ENCODE data around the gene UTP15.

The UTP15 gene

GRCh38 chr5:73625372-73625943, 59.9 kb downstream of the UTP15 start:
- H3K36me3 ChIP-seq (ENCODE audit: insufficient read depth, low read length), result no peaks in the 10 kb centered on the region

DNA sequence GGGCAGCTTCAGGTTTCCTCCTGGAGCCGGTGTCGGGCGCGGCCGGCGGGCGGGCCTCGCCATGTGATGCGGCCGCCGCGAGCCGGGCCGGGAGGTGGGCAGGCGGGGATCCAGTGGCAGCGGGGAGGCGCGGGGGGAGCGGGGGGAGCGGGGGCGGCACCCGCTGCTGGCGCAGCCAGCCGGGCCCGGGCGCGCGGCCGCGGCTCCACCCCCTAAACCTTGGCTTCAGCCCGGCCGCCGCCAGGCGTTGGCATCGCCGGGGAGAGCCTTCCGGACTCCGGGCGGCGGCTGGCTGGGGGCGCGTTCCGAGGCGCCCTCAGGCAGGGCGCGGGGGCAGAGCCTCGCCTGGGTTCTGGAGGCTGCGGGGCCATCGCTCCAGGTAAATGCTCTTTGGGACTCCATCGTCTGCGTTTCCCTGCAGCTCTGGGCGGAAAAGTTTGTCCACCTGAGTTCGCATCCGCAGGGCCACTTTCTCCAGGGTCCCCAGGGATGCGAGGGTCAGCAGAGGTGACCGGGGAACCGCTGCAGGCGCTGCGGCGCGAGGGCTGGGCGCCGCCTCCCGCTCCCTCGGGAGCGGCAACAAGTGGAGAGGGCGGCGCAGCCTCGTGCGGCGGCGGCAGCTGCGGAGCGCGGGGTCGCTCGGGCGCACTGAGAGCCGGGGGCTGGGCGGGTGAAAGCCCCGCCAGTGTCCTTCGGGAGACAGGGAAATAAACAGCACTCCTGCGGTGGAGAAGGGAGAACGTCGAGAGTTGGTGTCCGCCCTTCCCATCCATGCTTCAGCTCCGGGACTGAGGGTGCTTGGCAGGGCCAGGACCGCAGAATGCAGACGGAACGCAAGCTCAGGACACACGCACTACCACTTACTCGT, 60.6 kb downstream of the UTP15 start, which contains the start of gene ARHGEF28:
Gene ARHGEF28 (plus strand): TSS at position 253 of the 868 bp plus-strand sequence. CDS start 58,656 bp downstream, outside the sequence.
- Histone ChIP-seq H3K9me3 (ENCODE audit: insufficient read depth, low read depth, low read length) (no peaks in the 10 kb centered on the region), H3K36me3 (ENCODE audit: insufficient read depth, low read length) (no peaks in the 10 kb centered on the region), H3K4me3 (ENCODE audit: low read length) (peak within 1 kb of the TSS; percentile 78), H3K27me3 (ENCODE audit: insufficient read depth, low read length) (peaks cover 57% of the 10 kb centered on the region), H3K9ac (ENCODE audit: low read depth, low read length) (peak within 1 kb of the TSS; percentile 45; the same call in 1 of the 2 replicates), H3K4me1 (ENCODE audit: insufficient read depth, low read length) (peaks cover 19% of the 10 kb centered on the region; the same call in 1 of the 2 replicates), H3K27ac (ENCODE audit: low read depth, low read length) (no peak within 1 kb of the TSS)
- WGBS, result 2% methylated on average over 92 of the region's 92 CpGs

More at GRCh38 chr5:73625372-73625943, 59.9 kb downstream of the UTP15 start:
- Histone ChIP-seq H3K27ac (ENCODE audit: low read depth, low read length) (no peak overlapping the region), H3K9ac (ENCODE audit: low read depth, low read length) (no peak overlapping the region), H3K9me3 (ENCODE audit: insufficient read depth, low read depth, low read length) (no peaks in the 10 kb centered on the region), H3K27me3 (ENCODE audit: insufficient read depth, low read length) (peaks cover 56% of the 10 kb centered on the region), H3K4me1 (ENCODE audit: insufficient read depth, low read length) (peaks cover 19% of the 10 kb centered on the region; the same call in 1 of the 2 replicates), H3K4me3 (ENCODE audit: low read length) (peak overlapping the region; percentile 78)
- 14% methylated on average over 33 of the region's 33 CpGs for WGBS

GRCh38 chr5:73626814-73627313, 61.3 kb downstream of the UTP15 start:
- peak overlapping the region; percentile 78 for H3K4me3 ChIP-seq (ENCODE audit: low read length)
- peaks cover 60% of the 10 kb centered on the region for H3K27me3 ChIP-seq (ENCODE audit: insufficient read depth, low read length)
- WGBS, result 80% methylated on average over 14 of the region's 14 CpGs
- H3K9me3 ChIP-seq (ENCODE audit: insufficient read depth, low read depth, low read length), result no peaks in the 10 kb centered on the region
- peaks cover 19% of the 10 kb centered on the region; the same call in 1 of the 2 replicates for H3K4me1 ChIP-seq (ENCODE audit: insufficient read depth, low read length)
- no peaks in the 10 kb centered on the region for H3K36me3 ChIP-seq (ENCODE audit: insufficient read depth, low read length)
- no peak overlapping the region for H3K9ac ChIP-seq (ENCODE audit: low read depth, low read length)
- no peak overlapping the region for H3K27ac ChIP-seq (ENCODE audit: low read depth, low read length)

- Histone ChIP-seq H3K9me3 (ENCODE audit: insufficient read depth, low read depth, low read length) (no peaks in the 10 kb centered on the region), H3K36me3 (ENCODE audit: insufficient read depth, low read length) (no peaks in the 10 kb centered on the region), H3K4me1 (ENCODE audit: insufficient read depth, low read length) (0 out of 2 replicates have a peak, but pooled peaks cover 5% of the 10 kb centered on the region), H3K27ac (ENCODE audit: low read depth, low read length) (no peak overlapping the region), H3K9ac (ENCODE audit: low read depth, low read length) (no peak overlapping the region), H3K27me3 (ENCODE audit: insufficient read depth, low read length) (peaks cover 56% of the 10 kb centered on the region), H3K4me3 (ENCODE audit: low read length) (no peak overlapping the region)
These were observed 63.9 kb downstream of the UTP15 start for GRCh38 chr5:73629456-73629855.

DNA sequence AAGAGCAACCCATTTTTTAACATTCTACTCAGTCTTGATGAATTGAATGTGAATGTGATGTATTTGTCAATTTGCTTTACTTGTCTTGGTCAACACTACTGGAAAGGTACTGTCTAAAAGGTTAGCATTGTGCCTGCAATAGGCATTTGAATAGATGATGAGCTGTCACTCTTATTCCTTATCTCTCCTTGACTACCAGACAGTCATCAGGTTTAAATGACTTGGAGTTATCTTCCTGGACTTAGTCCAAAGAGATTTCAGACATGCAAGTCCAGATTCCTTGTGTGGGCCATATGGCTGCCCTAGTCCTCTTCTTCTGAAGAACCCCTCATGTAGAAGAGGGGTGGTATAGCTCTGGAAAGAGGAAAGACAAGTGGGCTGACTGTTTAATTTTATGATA, 65.2 kb downstream of the UTP15 start:
- H3K4me1 ChIP-seq (ENCODE audit: insufficient read depth, low read length), result no peaks in the 10 kb centered on the region
- H3K27me3 ChIP-seq (ENCODE audit: insufficient read depth, low read length), result peaks cover 46% of the 10 kb centered on the region
- H3K27ac ChIP-seq (ENCODE audit: low read depth, low read length), result no peak overlapping the region

DNA sequence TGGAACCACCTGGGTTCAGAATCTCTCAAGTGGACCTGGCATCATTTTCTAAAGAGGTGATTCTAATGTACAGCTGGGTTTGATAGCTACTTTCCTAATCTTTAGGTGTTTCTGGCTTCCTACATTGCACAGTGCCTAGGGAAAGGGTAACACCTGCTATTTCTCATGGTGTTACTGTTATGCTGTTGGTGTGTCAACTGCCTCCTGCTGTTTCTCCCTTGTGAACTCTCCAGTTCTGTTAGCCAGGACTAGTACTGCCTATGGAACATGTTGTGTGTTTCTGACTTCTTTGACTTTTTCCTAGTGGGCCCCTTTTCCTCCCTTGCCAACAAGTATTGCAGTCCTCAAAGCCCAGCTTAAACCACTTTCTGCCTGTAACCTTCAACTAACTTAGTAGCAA, 66.0 kb downstream of the UTP15 start:
- H3K36me3 ChIP-seq (ENCODE audit: insufficient read depth, low read length), result no peaks in the 10 kb centered on the region
- H3K27ac ChIP-seq (ENCODE audit: low read depth, low read length), result no peak overlapping the region
- H3K27me3 ChIP-seq (ENCODE audit: insufficient read depth, low read length), result peaks cover 41% of the 10 kb centered on the region
- H3K4me3 ChIP-seq (ENCODE audit: low read length), result no peak overlapping the region
- no peak overlapping the region for H3K9ac ChIP-seq (ENCODE audit: low read depth, low read length)
- no peaks in the 10 kb centered on the region for H3K9me3 ChIP-seq (ENCODE audit: insufficient read depth, low read depth, low read length)
- no peaks in the 10 kb centered on the region for H3K4me1 ChIP-seq (ENCODE audit: insufficient read depth, low read length)

More for the DNA sequence above, 65.2 kb downstream of the UTP15 start:
- Histone ChIP-seq H3K9ac (ENCODE audit: low read depth, low read length) (no peak overlapping the region), H3K36me3 (ENCODE audit: insufficient read depth, low read length) (no peaks in the 10 kb centered on the region), H3K4me3 (ENCODE audit: low read length) (no peak overlapping the region), H3K9me3 (ENCODE audit: insufficient read depth, low read depth, low read length) (no peaks in the 10 kb centered on the region)
